SK-N-SH treated with all-trans-retinoic acid at 6 μM for 48 hours (cell line): ENCODE data around the gene SAP30.

Experiments used
- ATAC-seq: fragments of 200-7000 bp; cut with Tn5 transposase; 3 replicates; pipeline ENCODE4 v1.9.1; 2020; ENCODE audit warnings: mild to moderate bottlenecking, moderate library complexity
- BACH2 ChIP-seq: fragments of 250-450 bp; sonication (Bioruptor Pico); IDR thresholded peaks from 2 replicates; pipeline ENCODE4 v1.9.0; 2021; ENCODE audit warnings: mild to moderate bottlenecking, borderline replicate concordance
- CREB5 ChIP-seq: fragments of 250-450 bp; sonication (Bioruptor Pico); IDR thresholded peaks from 2 replicates; pipeline ENCODE4 v1.5.1; 2020; ENCODE audit warnings: low read depth, mild to moderate bottlenecking, moderate library complexity
- CSDC2 ChIP-seq: fragments of 250-450 bp; sonication (Bioruptor Pico); IDR thresholded peaks from 2 replicates; pipeline ENCODE4 v1.5.0; 2020; ENCODE audit warnings: mild to moderate bottlenecking, moderate library complexity
- CSRNP3 ChIP-seq: fragments of 250-450 bp; sonication (Bioruptor Pico); IDR thresholded peaks from 2 replicates; pipeline ENCODE4 v1.5.1; 2021; ENCODE audit warnings: mild to moderate bottlenecking, moderate library complexity
- ESRRG ChIP-seq: fragments of 250-450 bp; sonication (Bioruptor Pico); IDR thresholded peaks from 2 replicates; pipeline ENCODE4 v1.6.1; 2021; ENCODE audit warnings: mild to moderate bottlenecking
- GLIS3 ChIP-seq: fragments of 250-450 bp; sonication (Bioruptor Pico); IDR thresholded peaks from 2 replicates; pipeline ENCODE4 v1.5.0; 2020; ENCODE audit warnings: mild to moderate bottlenecking, moderate library complexity
- ISL1 ChIP-seq: fragments of 250-450 bp; sonication (Bioruptor Pico); IDR thresholded peaks from 2 replicates; pipeline ENCODE4 v2.1.2; 2022; ENCODE audit warnings: mild to moderate bottlenecking, moderate library complexity
- OSR1 ChIP-seq: fragments of 250-450 bp; sonication (Bioruptor Pico); IDR thresholded peaks from 2 replicates; pipeline ENCODE4 v1.8.0; 2022; ENCODE audit warnings: moderate library complexity, mild to moderate bottlenecking, inconsistent platforms
- POU6F1 ChIP-seq: fragments of 250-450 bp; sonication (Bioruptor Pico); IDR thresholded peaks from 2 replicates; pipeline ENCODE4 v1.8.0; 2021; ENCODE audit warnings: low read depth, mild to moderate bottlenecking, moderate library complexity, borderline replicate concordance
- PPARA ChIP-seq: fragments of 250-450 bp; sonication (Bioruptor Pico); IDR thresholded peaks from 2 replicates; pipeline ENCODE4 v1.5.0; 2020; ENCODE audit warnings: mild to moderate bottlenecking, borderline replicate concordance
- RARB ChIP-seq: fragments of 250-450 bp; sonication (Bioruptor Pico); IDR thresholded peaks from 2 replicates; pipeline ENCODE4 v1.8.0; 2021; ENCODE audit warnings: mild to moderate bottlenecking, moderate library complexity
- SNAI2 ChIP-seq: fragments of 250-450 bp; sonication (Bioruptor Pico); IDR thresholded peaks from 2 replicates; pipeline ENCODE4 v1.5.0; 2020; ENCODE audit warnings: mild to moderate bottlenecking, moderate library complexity
- TCF4 ChIP-seq: fragments of 250-450 bp; sonication (Bioruptor Pico); IDR thresholded peaks from 2 replicates; pipeline ENCODE4 v1.8.0; 2021; ENCODE audit warnings: mild to moderate bottlenecking, moderate library complexity, borderline replicate concordance
- TOX ChIP-seq: fragments of 250-450 bp; sonication (Bioruptor Pico); IDR thresholded peaks from 2 replicates; pipeline ENCODE4 v1.8.0; 2021; ENCODE audit warnings: mild to moderate bottlenecking, moderate library complexity, borderline replicate concordance
- TSHZ2 ChIP-seq: fragments of 250-450 bp; sonication (Bioruptor Pico); IDR thresholded peaks from 2 replicates; pipeline ENCODE4 v1.5.0; 2020; ENCODE audit warnings: mild to moderate bottlenecking, moderate library complexity
- ZC3H10 ChIP-seq: fragments of 250-450 bp; sonication (Bioruptor Pico); IDR thresholded peaks from 2 replicates; pipeline ENCODE4 v1.5.1; 2021; ENCODE audit warnings: mild to moderate bottlenecking, moderate library complexity
- ZFP3 ChIP-seq: fragments of 250-450 bp; sonication (Bioruptor Pico); IDR thresholded peaks from 2 replicates; pipeline ENCODE4 v1.5.0; 2020; ENCODE audit warnings: mild to moderate bottlenecking, moderate library complexity
- ZFP30 ChIP-seq: fragments of 450-650 bp; formaldehyde crosslinking; IDR thresholded peaks from 2 replicates; pipeline ENCODE4 v1.5.0; 2022; ENCODE audit warnings: mild to moderate bottlenecking, moderate library complexity
- ZNF565 ChIP-seq: fragments of 450-650 bp; formaldehyde crosslinking; conservative IDR thresholded peaks from 2 replicates; pipeline ENCODE4 v1.5.0; 2020; ENCODE audit warnings: low read depth, mild to moderate bottlenecking, moderate library complexity
- ZNF70 ChIP-seq: fragments of 450-650 bp; formaldehyde crosslinking; IDR thresholded peaks from 2 replicates; pipeline ENCODE4 v1.5.0; 2020; ENCODE audit warnings: mild to moderate bottlenecking, moderate library complexity
- ZNF8 ChIP-seq: fragments of 450-650 bp; formaldehyde crosslinking; IDR thresholded peaks from 2 replicates; pipeline ENCODE4 v1.5.0; 2020; ENCODE audit warnings: mild to moderate bottlenecking, moderate library complexity

SAP30 gene

GRCh38 chr4:173413036-173413435 is 42.3 kb downstream of the SAP30 start (continued):
- TF ChIP-seq OSR1 (CRISPR knock-in tag) (no peak), ISL1 (CRISPR knock-in tag) (no peak)
- TF ChIP-seq, all 23 proteins: peak for 0

- TF ChIP-seq CREB5 (CRISPR knock-in tag) = no peak
- TF ChIP-seq ZNF70 (CRISPR knock-in tag) = no peak
- no peak for TF ChIP-seq ZFP3
- TF ChIP-seq ZNF565 (CRISPR knock-in tag) = no peak
- no peak for TF ChIP-seq CSRNP3
- no peak for TF ChIP-seq ZNF8 (CRISPR knock-in tag)
- no peak for TF ChIP-seq BACH2
- TF ChIP-seq SNAI2 (CRISPR knock-in tag) = no peak
- TF ChIP-seq TSHZ2 = no peak
- TF ChIP-seq CSDC2 (CRISPR knock-in tag) = no peak
- no peak for TF ChIP-seq TOX (CRISPR knock-in tag)
- no peak for TF ChIP-seq RARB (CRISPR knock-in tag)
- TF ChIP-seq ZC3H10 (CRISPR knock-in tag) = no peak
- no peak for TF ChIP-seq TCF4
- TF ChIP-seq GLIS3 = no peak
- no peak for TF ChIP-seq ZFP30 (CRISPR knock-in tag)
- no peak for ATAC-seq
Measured at GRCh38 chr4:173414456-173414855, 43.7 kb downstream of the SAP30 start.

GRCh38 chr4:173415092-173415491 is 44.3 kb downstream of the SAP30 start:
- no peak for ATAC-seq
- TF ChIP-seq ZNF565 (CRISPR knock-in tag) = no peak
- TF ChIP-seq ISL1 (CRISPR knock-in tag) = no peak
- no peak for TF ChIP-seq RARB (CRISPR knock-in tag)
- no peak for TF ChIP-seq BACH2

- ATAC-seq = no peak
- no peak for TF ChIP-seq ZNF8 (CRISPR knock-in tag)
- TF ChIP-seq ZFP3 = no peak
- TF ChIP-seq ZNF565 (CRISPR knock-in tag) = no peak
- no peak for TF ChIP-seq CSDC2 (CRISPR knock-in tag)
- TF ChIP-seq CREB5 (CRISPR knock-in tag) = no peak
- TF ChIP-seq RARB (CRISPR knock-in tag) = no peak
- TF ChIP-seq ESRRG = no peak
- no peak for TF ChIP-seq PPARA (CRISPR knock-in tag)
- no peak for TF ChIP-seq POU6F1 (CRISPR knock-in tag)
Measured at GRCh38 chr4:173415885-173416653, 45.3 kb downstream of the SAP30 start.
